Midbrain (tissue), 1 donor: Measurements from ENCODE around the gene LEFTY1.

ENCODE experiments used
- DNase-seq: peaks from one replicate; lab custom pipeline; 2025; lab: John Stamatoyannopoulos, UW

LEFTY1 gene

GRCh38 chr1:225873281-225873850, 15.6 kb downstream of the LEFTY1 start:
- DNase-seq, result no peak

- no peak for DNase-seq
These were observed 16.9 kb downstream of the LEFTY1 start for GRCh38 chr1:225872075-225872430.

DNA sequence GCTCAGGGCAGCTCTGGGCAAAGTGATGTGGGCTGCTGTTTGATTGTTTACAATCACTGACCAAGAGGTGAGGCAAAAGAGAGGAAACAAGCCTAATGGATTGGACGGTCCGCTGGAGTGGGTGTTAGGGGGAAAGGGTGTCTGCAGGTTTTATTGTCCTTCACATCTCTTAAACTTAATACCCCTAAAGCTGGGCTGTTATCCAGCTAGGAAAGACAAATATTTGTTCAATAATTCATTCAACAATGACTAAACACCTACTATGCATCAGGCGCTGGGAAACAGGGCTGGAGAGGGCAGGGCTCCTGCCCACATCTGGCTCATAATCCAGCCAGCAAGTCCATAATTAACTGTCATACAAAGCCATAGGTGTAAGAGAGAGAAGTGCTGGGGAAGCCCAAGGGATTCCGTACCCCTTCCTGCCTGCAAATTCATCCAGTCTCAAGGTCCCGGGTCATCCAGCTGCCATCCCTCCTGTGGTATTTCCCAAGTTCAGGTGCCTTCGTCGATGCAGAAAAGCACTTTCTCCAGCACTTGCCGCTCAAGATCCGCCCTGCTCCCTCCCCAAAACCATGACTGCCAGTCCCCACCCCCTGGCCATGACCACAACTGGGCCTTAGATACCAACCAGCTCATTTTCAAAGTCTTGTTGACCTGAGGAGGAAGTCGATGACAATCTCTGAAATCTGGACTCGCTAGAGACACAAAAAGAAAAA, 17.4 kb downstream of the LEFTY1 start:
- DNase-seq, result no peak

DNA sequence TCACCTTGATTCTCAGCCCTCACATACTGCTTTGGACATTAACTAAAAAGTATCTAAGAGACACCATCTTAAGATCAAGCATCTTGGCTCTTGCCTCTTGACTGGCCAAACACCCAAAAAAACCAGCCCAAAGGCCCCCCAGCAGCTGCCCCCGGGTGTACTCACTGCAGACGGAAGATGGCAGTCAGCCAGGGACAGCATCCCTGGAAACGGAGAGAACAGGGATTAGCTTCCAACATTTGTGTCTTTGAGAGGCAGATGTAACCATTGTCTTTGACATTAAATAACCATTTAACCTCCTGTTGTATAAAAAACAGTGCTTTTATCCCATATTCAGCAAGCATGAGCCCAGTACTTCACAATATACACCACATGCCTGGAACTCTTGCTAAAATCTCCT, 18.0 kb downstream of the LEFTY1 start:
- DNase-seq, result peak; percentile 38

- DNase-seq, result no peak
These were observed 20.2 kb downstream of the LEFTY1 start for GRCh38 chr1:225868631-225869330.

DNA sequence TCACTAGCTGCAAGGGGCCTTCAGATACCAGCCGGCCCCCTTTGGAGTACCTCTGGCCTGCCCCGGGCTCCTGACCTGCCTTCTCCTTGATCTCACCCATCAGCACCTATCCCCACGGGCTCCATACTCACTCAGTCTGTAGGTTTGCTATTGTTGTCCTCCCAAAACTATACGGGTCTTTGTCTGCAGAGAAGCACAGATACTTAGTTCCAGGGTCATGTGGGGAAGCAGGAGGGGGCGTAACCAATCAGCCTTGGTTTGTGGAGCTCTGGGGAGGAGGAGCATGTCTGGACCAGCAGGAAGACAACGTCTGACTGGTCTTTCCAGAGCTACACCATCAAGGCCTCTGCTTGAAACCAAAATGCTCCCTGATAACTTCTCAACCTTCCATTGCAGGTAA, 22.0 kb downstream of the LEFTY1 start:
- no peak for DNase-seq

DNA sequence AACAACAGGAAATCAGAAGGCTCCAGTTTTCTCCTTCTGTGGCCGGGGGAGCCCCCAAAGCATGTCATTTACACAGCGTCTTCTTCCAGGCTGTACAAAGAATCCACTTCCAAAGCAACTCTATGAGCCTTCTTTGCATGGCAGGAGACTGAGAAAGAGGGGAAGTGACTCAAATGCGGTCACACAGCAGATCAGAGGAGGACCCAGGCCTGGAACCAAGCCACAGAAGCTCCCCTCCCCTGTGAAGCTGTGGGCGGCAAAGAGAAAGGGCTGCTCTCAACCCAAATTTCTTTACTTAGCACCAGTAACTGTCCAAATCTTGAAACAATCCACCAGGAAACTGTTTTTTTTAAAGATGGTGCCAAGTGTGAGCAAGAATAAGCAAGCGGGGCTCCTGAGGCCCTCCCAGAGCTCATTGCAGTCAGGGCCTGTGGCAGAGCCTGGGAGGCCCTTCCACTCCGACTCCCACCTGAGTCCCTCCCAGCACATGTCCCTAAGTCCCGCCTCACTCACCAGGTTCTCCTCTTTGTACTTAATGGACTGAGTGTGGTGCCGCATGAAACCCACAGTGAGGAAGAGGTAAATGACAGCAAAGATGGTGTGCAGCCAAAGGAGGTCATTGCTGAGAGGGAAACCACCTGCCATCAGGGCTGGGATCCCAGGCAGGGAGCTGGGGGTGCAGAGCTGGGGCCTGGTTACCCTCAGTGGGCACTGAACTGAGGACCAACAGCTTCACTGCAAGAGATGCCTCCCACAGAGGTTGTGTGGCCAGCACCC, 22.7 kb downstream of the LEFTY1 start:
- no peak for DNase-seq

- DNase-seq, result no peak
These were observed 23.4 kb downstream of the LEFTY1 start for GRCh38 chr1:225865514-225865913.

DNA sequence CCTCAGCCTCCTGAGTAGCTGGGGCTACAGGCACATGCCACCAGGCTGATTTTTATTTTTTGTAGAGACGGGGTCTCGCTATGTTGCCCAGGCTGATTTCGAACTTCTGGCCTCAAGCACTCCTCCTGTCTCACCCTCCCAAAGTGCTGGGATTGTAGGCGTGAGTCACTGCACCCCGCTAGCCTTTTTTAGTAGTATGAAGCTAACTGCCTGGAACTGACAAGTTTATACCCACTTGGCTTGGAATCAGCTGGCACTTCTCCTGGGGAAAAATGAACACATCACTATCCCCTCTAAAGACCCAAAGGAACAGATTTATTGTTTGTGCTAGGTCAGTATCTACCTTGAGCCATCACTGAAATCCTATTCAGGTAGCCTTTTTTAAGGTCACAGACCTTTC, 25.8 kb downstream of the LEFTY1 start:
- no peak for DNase-seq

- no peak for DNase-seq
These were observed 26.4 kb downstream of the LEFTY1 start for GRCh38 chr1:225862581-225862950.

GRCh38 chr1:225861834-225862580, 26.9 kb downstream of the LEFTY1 start:
- DNase-seq, result no peak

DNA sequence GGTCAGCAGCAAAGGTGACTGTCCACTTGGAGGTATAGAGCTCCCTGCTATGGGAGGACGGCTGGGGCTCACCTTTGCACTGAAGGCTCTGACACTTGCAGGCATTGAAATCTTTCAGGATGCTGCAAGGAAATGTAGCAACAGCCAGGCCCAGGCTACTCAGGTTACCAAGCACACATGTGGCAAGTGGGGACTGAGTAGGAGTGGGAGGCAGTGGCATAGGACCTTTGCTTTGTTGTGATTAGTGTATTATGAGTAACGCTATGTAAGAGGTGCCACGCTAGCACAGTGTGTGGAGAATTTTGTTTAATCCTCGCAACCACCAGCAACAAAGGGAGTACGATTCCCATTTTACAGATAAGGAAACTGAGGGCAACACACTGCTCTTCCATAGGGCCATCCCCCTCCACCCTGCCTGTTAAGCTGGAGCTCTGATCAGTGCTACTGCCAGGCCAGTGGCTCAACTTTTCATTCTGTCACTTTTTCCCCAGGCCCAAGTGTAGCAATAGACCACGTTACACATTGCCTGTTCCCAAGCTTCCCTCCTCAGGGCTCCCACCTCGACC, 28.0 kb downstream of the LEFTY1 start:
- no peak for DNase-seq

DNA sequence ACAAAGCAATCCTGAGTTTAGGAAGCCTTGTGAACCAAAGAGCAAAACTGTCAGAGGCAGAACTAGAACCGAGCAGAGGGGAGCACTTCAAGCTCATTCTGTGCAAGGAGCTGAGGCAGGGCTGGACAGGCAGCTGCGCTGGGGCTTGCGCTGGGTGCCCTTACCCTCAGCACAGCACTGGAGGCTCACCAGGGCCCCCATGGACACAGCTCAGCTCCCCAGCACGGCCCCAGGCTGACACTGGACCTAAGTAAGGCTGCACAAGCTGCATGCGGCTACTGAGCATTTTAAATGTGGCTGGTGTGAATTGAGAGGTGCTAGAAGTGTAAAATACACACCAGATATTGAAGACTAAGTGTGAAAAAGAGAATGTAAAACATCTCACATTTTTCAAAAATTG, 28.8 kb downstream of the LEFTY1 start:
- DNase-seq, result no peak

DNA sequence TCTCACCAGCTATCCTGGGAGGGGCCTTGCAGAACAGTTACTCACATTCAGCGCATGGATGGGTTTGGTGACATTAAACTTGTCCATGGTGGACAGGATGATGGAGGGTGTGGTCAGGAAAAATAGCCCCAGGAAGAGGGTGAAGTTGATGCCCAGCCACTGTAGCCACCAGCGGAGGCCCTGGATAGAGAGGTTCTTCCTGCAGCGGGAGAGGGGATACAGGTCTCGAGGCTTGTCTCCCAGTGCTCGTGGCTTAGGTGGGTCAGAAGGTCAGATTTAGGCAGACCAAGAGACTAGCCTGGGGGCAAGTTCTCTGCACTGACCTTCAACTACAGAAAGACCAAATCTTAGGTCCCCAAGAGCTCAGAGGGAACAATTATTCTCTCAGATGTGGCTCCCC, 29.8 kb downstream of the LEFTY1 start:
- DNase-seq, result no peak

DNA sequence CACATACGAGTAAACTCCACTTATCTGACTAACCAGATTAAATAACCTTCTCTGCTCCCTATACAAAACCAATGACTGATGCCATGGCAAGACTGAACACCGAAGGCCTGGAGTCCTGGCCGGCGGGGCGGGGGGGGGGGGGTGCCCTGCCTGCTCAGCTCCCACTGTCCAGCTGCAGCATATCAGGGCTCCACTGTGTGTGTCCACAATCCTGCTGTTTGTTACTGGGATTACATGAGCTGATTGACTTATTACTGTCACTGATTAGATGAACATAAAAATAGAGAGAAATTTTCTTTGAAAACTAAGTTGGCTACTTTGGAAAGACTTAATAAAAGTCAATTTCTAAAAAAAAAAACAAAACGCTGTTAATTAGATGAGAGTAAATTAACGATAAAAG, 31.7 kb downstream of the LEFTY1 start:
- DNase-seq, result peak; percentile 59

GRCh38 chr1:225855503-225856300, 33.2 kb downstream of the LEFTY1 start:
- no peak for DNase-seq

- no peak for DNase-seq
These were observed 35.5 kb downstream of the LEFTY1 start for GRCh38 chr1:225853441-225853840.

GRCh38 chr1:225852413-225853124, 36.4 kb downstream of the LEFTY1 start:
- DNase-seq, result no peak

GRCh38 chr1:225851805-225852204, 37.1 kb downstream of the LEFTY1 start:
- no peak for DNase-seq

DNA sequence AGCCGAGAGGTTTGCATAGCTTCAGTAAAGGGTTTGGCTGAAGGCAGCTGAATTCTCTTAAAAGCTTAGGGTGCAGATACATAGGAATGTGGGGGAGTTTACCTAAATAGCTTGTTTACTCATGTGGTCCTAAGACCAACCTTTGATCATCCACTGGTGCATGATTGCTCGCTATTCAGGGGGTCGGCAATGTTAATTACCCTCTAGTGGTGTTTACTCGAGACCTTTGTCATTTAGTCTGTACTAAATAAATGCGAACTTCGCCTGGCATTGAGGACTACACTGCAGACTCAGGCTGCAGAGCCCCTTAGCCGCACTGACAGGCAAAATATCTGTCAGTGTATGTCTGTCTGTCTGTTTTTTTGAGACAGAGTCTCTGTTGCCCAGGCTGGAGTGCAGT, 38.6 kb downstream of the LEFTY1 start:
- no peak for DNase-seq
